Stimulated activated CD8-positive, alpha-beta memory T cell treated with anti-CD3 and anti-CD28 coated beads, Interleukin-2, amount 100 ng/mL, for 1 hour (primary cell): Measurements from ENCODE around the gene CSTB.
"Not testable (repeated sequence)": the region's sequence is repeated elsewhere in the genome, so short reads cannot be mapped to it uniquely, and the experiment has no call there.

Source experiments
- DNase-seq, 2 donors: peaks; one replicate each; pipeline ENCODE4 v3.0.0-alpha.2; 2020; ENCODE audit warnings: low read depth in 2 of 2

Gene CSTB

GRCh38 chr21:43775795-43776430 lies at the start of gene CSTB:
Gene CSTB, minus strand, starts transcription at chr21:43776308. Its CDS starts 39 bp downstream, at chr21:43776269.
- peak; percentile 75 to 79 for DNase-seq

GRCh38 chr21:43825242-43825935 lies 49.3 kb upstream of the CSTB start:
- no peak for DNase-seq

- no peak for DNase-seq
These were observed 48.5 kb upstream of the CSTB start for GRCh38 chr21:43824333-43825241.

- DNase-seq: not testable (repeated sequence)
These were observed 46.6 kb upstream of the CSTB start for GRCh38 chr21:43822741-43823140.

GRCh38 chr21:43822166-43822565 lies 46.1 kb upstream of the CSTB start:
- DNase-seq: not testable (repeated sequence)

- no peak for DNase-seq
These were observed 44.4 kb upstream of the CSTB start for GRCh38 chr21:43820466-43820865.

GRCh38 chr21:43819511-43820405 lies 43.6 kb upstream of the CSTB start:
- DNase-seq: no peak

GRCh38 chr21:43818685-43819084 lies 42.6 kb upstream of the CSTB start:
- DNase-seq: no peak

- no peak for DNase-seq
These were observed 41.3 kb upstream of the CSTB start for GRCh38 chr21:43817157-43818086.

- DNase-seq: no peak
These were observed 40.5 kb upstream of the CSTB start for GRCh38 chr21:43816611-43817071.

- DNase-seq: no peak
These were observed 39.9 kb upstream of the CSTB start for GRCh38 chr21:43815991-43816390.

GRCh38 chr21:43815107-43815613 lies 39.1 kb upstream of the CSTB start:
- no peak for DNase-seq

- no peak for DNase-seq
These were observed 38.4 kb upstream of the CSTB start for GRCh38 chr21:43814215-43815106.

GRCh38 chr21:43813656-43813980 lies 37.5 kb upstream of the CSTB start:
- DNase-seq: no peak

GRCh38 chr21:43812957-43813655 lies 37.0 kb upstream of the CSTB start:
- no peak for DNase-seq

- no peak for DNase-seq
These were observed 36.2 kb upstream of the CSTB start for GRCh38 chr21:43812139-43812821.

GRCh38 chr21:43811262-43812105 lies 35.4 kb upstream of the CSTB start:
- DNase-seq: no peak
